ENCODE data around the gene RNASET2. TPM values are rescaled to one million over a fixed set of nuclear protein-coding genes. Genes with fewer than 3 reads are reported as not detected.

RNASET2 gene
- 20.3 and 22.3 TPM in 2 replicates for total RNA-seq
- long read RNA-seq, partial matches to known transcripts: 0 of 4 reads
- long read RNA-seq, other reads (novel, unspliced or antisense): 0 of 4 reads

GRCh38 chr6:166956444-166957086 is at the start of gene RNASET2:
Gene RNASET2 (minus strand): TSS chr6:166956550. CDS start chr6:166956182, 368 bp downstream.
- H3K4me1 Mint-ChIP-seq (ENCODE audit: unreplicated experiment): peaks cover 19% of the 10 kb centered on the region
- no peaks in the 10 kb centered on the region for H3K36me3 Mint-ChIP-seq (ENCODE audit: unreplicated experiment)
- peak within 1 kb of the TSS; percentile 78 for H3K4me3 Mint-ChIP-seq (ENCODE audit: unreplicated experiment)
- no peak for TF ChIP-seq CTCF (IDR thresholded peaks at IDR 0.05)
- H3K27ac Mint-ChIP-seq (ENCODE audit: unreplicated experiment): peak within 1 kb of the TSS; percentile 50
- DNase-seq (ENCODE audit: extremely low spot score, unreplicated experiment): peak; percentile 98
- H3K9me3 Mint-ChIP-seq (ENCODE audit: unreplicated experiment): no peaks in the 10 kb centered on the region
- no peaks in the 10 kb centered on the region for H3K27me3 Mint-ChIP-seq (ENCODE audit: unreplicated experiment)

GRCh38 chr6:167005350-167006159 is 49.2 kb upstream of the RNASET2 start:
- H3K4me1 Mint-ChIP-seq (ENCODE audit: unreplicated experiment): peaks cover 13% of the 10 kb centered on the region
- H3K36me3 Mint-ChIP-seq (ENCODE audit: unreplicated experiment): peaks cover 28% of the 10 kb centered on the region
- H3K9me3 Mint-ChIP-seq (ENCODE audit: unreplicated experiment): no peaks in the 10 kb centered on the region
- no peak overlapping the region for H3K27ac Mint-ChIP-seq (ENCODE audit: unreplicated experiment)
- no peak for TF ChIP-seq CTCF (IDR thresholded peaks at IDR 0.05)
- no peaks in the 10 kb centered on the region for H3K27me3 Mint-ChIP-seq (ENCODE audit: unreplicated experiment)
- DNase-seq (ENCODE audit: extremely low spot score, unreplicated experiment): no peak
- H3K4me3 Mint-ChIP-seq (ENCODE audit: unreplicated experiment): no peak overlapping the region

- peak overlapping the region; percentile 32 for H3K27ac Mint-ChIP-seq (ENCODE audit: unreplicated experiment)
- no peak for TF ChIP-seq CTCF (IDR thresholded peaks at IDR 0.05)
- DNase-seq (ENCODE audit: extremely low spot score, unreplicated experiment): no peak
- H3K4me3 Mint-ChIP-seq (ENCODE audit: unreplicated experiment): peak overlapping the region; percentile 87
- H3K4me1 Mint-ChIP-seq (ENCODE audit: unreplicated experiment): peaks cover 24% of the 10 kb centered on the region
- peaks cover 7% of the 10 kb centered on the region for H3K36me3 Mint-ChIP-seq (ENCODE audit: unreplicated experiment)
- no peaks in the 10 kb centered on the region for H3K9me3 Mint-ChIP-seq (ENCODE audit: unreplicated experiment)
- H3K27me3 Mint-ChIP-seq (ENCODE audit: unreplicated experiment): no peaks in the 10 kb centered on the region
Measured at GRCh38 chr6:167000759-167001158, 44.4 kb upstream of the RNASET2 start.

- Mint-ChIP-seq H3K36me3 (ENCODE audit: unreplicated experiment) (no peaks in the 10 kb centered on the region), H3K9me3 (ENCODE audit: unreplicated experiment) (no peaks in the 10 kb centered on the region), H3K27ac (ENCODE audit: unreplicated experiment) (peak overlapping the region; percentile 46), H3K4me3 (ENCODE audit: unreplicated experiment) (peak overlapping the region; percentile 87), H3K4me1 (ENCODE audit: unreplicated experiment) (peaks cover 24% of the 10 kb centered on the region), H3K27me3 (ENCODE audit: unreplicated experiment) (no peaks in the 10 kb centered on the region)
- DNase-seq (ENCODE audit: extremely low spot score, unreplicated experiment): no peak
- TF ChIP-seq CTCF (IDR thresholded peaks at IDR 0.05): no peak
Measured at GRCh38 chr6:166999884-167000253, 43.5 kb upstream of the RNASET2 start.

Measured in osteocyte (in vitro differentiated cells).